Measurements from ENCODE around the gene UNC5A. TPM values are rescaled to one million over a fixed set of nuclear protein-coding genes. Genes with fewer than 3 reads are reported as not detected.

UNC5A gene
- total RNA-seq, 4 donors from 2014 or later, result 0.19 TPM; not detected in 3

GRCh38 chr5:176873541-176874172 is 63.3 kb downstream of the UNC5A start:
- no peak overlapping the region for H3K4me3 ChIP-seq
- H3K9me3 ChIP-seq, result no peaks in the 10 kb centered on the region
- no peaks in the 10 kb centered on the region for H3K4me1 ChIP-seq
- H3K27me3 ChIP-seq, result peaks cover 0 to 75% (median 0%) of the 10 kb centered on the region in 4 donors
- H3K36me3 ChIP-seq, result no peaks in the 10 kb centered on the region
- TF ChIP-seq POLR2A (IDR thresholded peaks at IDR 0.05), result no peak
- no peak for DNase-seq
- intact Hi-C loops (cut with DNase I), result no loop called here
- no peak overlapping the region for H3K27ac ChIP-seq
- WGBS, 2 donors, result 0% methylated on average over 1 of the region's 16 CpGs; no CpG with 5 or more reads in 1 of the 2 donors

GRCh38 chr5:176874198-176874780 is 63.9 kb downstream of the UNC5A start:
- Histone ChIP-seq H3K27ac (no peak overlapping the region), H3K4me1 (no peaks in the 10 kb centered on the region), H3K36me3 (no peaks in the 10 kb centered on the region), H3K27me3 (peaks cover 0 to 75% (median 0%) of the 10 kb centered on the region in 4 donors), H3K9me3 (no peaks in the 10 kb centered on the region), H3K4me3 (no peak overlapping the region)
- TF ChIP-seq CTCF (IDR thresholded peaks at IDR 0.05) (no peak), POLR2A (IDR thresholded peaks at IDR 0.05) (no peak)
- 62 to 78% methylated on average over 7 to 11 of the region's 20 CpGs for WGBS, 2 donors
- intact Hi-C loops (cut with DNase I), result no loop called here
- DNase-seq, result no peak

- TF ChIP-seq CTCF (IDR thresholded peaks at IDR 0.05) (no peak), POLR2A (IDR thresholded peaks at IDR 0.05) (no peak)
- H3K4me3 ChIP-seq, result no peak overlapping the region
Observed at GRCh38 chr5:176875014-176875550, 64.7 kb downstream of the UNC5A start.

DNA sequence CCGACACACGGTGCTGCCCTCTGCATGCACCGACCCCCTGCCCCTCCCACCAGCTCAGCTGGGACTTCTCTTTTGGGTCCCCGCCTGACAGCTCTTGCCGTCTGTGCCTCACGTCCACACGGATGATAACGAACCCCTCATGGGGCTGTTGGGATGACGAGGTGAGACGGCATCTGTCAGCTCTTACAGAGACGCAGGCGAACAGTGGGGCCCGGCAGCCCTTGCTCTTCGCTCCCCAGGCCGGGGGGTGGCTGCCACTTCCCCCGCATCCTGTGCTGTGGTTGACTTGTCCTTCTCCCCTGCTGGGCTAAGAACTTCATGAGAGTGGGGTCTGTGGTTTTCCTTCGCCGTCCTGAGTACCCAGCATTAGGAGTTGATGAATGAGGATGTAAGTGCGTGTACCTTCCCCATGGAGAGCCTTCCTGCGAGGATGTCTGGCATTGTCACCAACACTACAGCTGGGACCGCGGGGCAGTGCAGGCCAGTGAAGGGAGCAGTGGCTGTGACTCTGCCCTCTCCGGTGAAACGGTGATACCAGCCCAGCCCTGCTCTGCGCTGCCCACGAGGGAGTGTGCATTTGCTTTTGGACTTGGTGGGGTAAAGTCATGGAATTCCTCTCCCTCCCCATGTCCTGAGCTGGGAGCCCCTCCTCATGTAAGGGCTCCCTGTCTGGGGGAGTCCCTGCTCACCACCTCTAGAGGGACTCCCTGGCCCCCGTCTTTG is 65.6 kb downstream of the UNC5A start:
- no peaks in the 10 kb centered on the region for H3K9me3 ChIP-seq
- DNase-seq, result no peak
- TF ChIP-seq CTCF (IDR thresholded peaks at IDR 0.05) (no peak), POLR2A (IDR thresholded peaks at IDR 0.05) (no peak)
- no peak overlapping the region for H3K4me3 ChIP-seq
- no peak overlapping the region for H3K27ac ChIP-seq
- intact Hi-C loops (cut with DNase I), result no loop called here
- H3K27me3 ChIP-seq, result peaks cover 0 to 74% (median 0%) of the 10 kb centered on the region in 4 donors
- WGBS, 2 donors, result 33 to 46% methylated on average over 13 to 23 of the region's 27 CpGs
- no peaks in the 10 kb centered on the region for H3K4me1 ChIP-seq
- no peaks in the 10 kb centered on the region for H3K36me3 ChIP-seq

More at GRCh38 chr5:176875014-176875550, 64.7 kb downstream of the UNC5A start:
- Histone ChIP-seq H3K4me1 (no peaks in the 10 kb centered on the region), H3K9me3 (no peaks in the 10 kb centered on the region), H3K27ac (no peak overlapping the region), H3K36me3 (no peaks in the 10 kb centered on the region), H3K27me3 (peaks cover 0 to 75% (median 0%) of the 10 kb centered on the region in 4 donors)
- WGBS, 2 donors, result 56 to 61% methylated on average over 17 of the region's 17 CpGs
- no peak for DNase-seq
- intact Hi-C loops (cut with DNase I), result no loop called here

- Histone ChIP-seq H3K27me3 (peaks cover 0 to 74% (median 0%) of the 10 kb centered on the region in 4 donors), H3K4me3 (no peak overlapping the region), H3K27ac (no peak overlapping the region), H3K4me1 (no peaks in the 10 kb centered on the region), H3K9me3 (no peaks in the 10 kb centered on the region), H3K36me3 (no peaks in the 10 kb centered on the region)
- TF ChIP-seq POLR2A (IDR thresholded peaks at IDR 0.05), result no peak
- no peak for TF ChIP-seq CTCF (IDR thresholded peaks at IDR 0.05)
- WGBS, 2 donors, result 73 to 100% methylated on average over 1 to 7 of the region's 24 CpGs
- intact Hi-C loops (cut with DNase I), result no loop called here
- no peak for DNase-seq
Observed at GRCh38 chr5:176876506-176877431, 66.4 kb downstream of the UNC5A start.
